DOHH2 (cell line): Measurements from ENCODE around the gene ISCA1.

Experiments
- EZH2phosphoT487 ChIP-seq: fragments of 200-600 bp; sonication (generic); IDR thresholded peaks from 2 replicates; pipeline ENCODE4 v1.6.1; 2017; ENCODE audit warnings: borderline replicate concordance, mild to moderate bottlenecking, antibody characterized with exemption, low read length, moderate library complexity, mixed read lengths
- TF ChIP-seq, protein P1 (sequence below): fragments of 200-600 bp; sonication (generic); IDR thresholded peaks from one replicate; pipeline ENCODE4 v1.5.1; 2014; ENCODE audit warnings: antibody characterized with exemption, mild to moderate bottlenecking, low read depth, low read length; ENCODE audit not compliant: poor library complexity, severe bottlenecking

DNA sequence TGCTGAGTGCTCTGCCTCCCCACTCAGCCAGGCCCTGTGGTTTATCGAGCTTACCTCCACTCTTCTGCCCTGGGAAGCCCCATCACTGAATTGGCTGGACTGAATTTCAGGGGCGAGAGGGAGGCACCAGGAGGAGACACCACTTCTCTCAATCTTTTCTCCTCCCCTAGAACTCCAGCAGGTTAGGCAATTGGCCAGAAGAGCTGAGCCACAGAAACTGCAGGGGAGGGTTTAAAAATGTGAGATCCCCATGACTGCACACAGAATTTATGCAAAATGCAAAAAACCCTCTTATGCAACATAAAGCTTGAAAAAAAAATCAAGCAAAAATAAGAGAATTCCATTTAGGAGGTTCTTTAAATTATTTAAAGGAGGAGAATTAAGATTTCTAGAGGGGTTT is 42.0 kb upstream of the ISCA1 start:
- TF ChIP-seq, protein P1, sequence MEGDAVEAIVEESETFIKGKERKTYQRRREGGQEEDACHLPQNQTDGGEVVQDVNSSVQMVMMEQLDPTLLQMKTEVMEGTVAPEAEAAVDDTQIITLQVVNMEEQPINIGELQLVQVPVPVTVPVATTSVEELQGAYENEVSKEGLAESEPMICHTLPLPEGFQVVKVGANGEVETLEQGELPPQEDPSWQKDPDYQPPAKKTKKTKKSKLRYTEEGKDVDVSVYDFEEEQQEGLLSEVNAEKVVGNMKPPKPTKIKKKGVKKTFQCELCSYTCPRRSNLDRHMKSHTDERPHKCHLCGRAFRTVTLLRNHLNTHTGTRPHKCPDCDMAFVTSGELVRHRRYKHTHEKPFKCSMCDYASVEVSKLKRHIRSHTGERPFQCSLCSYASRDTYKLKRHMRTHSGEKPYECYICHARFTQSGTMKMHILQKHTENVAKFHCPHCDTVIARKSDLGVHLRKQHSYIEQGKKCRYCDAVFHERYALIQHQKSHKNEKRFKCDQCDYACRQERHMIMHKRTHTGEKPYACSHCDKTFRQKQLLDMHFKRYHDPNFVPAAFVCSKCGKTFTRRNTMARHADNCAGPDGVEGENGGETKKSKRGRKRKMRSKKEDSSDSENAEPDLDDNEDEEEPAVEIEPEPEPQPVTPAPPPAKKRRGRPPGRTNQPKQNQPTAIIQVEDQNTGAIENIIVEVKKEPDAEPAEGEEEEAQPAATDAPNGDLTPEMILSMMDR: no peak
- TF ChIP-seq EZH2phosphoT487: no peak
